ENCODE data around the gene ASGR2.

The ASGR2 gene

DNA sequence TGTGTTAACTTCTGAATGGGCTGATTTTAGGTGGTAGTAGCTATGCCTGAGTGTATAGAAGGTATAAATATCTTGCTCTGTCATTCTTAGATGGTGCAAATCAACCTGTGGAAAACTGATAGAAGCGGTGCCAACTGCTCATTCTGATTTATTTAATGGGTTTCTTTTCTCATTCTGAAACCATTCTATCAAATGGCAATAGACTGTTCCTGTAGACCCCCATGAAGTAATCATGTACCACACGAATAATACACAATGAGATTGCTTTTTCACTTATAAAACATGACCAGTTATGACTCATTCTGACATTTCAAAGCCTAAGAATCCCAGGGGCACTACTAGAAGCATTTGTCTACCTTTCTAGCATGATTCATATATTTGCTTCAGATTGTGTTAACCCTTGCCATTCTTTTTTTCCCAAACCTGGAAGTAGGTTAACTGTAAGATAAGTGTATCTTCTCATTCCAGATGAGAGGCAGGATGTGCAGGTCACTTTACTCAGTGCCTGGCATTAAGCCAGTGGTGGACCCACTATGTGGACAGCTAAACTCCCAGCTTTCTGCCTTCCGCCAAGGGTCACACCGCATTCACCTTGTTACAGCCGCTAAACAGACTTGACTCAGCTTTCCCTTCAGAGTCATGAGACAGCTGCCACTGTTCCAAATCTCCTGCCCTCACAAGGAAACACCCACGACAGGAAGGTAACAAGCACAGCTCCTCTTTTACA, 54.3 kb downstream of the ASGR2 start:
- DNase-seq: no peak

GRCh38 chr17:7058831-7059447, 55.7 kb downstream of the ASGR2 start:
- no peak for DNase-seq

DNA sequence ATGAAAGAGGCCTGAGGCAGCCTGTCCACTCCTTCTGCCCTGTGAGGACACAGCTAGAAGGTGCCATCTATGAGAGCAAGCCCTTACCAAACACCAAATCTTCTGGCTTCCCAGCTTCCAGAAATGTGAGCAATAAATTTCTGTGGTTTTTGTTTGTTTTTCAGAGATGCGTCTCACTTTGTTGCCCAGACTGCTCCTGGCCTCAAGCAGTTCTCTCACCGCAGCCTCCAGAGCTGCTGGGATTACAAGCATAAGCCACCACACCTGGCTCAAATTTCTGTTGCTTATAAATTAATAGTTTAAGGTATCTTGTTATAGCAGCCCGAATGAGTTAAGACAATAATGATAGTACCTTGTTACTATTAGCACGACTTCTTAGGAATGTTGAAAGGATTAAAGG, 58.2 kb downstream of the ASGR2 start:
- no peak for DNase-seq
